Type B pancreatic cell (in vitro differentiated cells): Measurements from ENCODE around the gene ASGR1. TPM values are rescaled to one million over a fixed set of nuclear protein-coding genes. Genes with fewer than 3 reads are reported as not detected.

Source experiments
- DNase-seq: peaks from one replicate; pipeline ENCODE4 v3.0.0; 2021; ENCODE audit warnings: mixed read lengths; ENCODE audit not compliant: unreplicated experiment; ENCODE audit errors: extremely low spot score
- H3K27ac Mint-ChIP-seq: 2 replicates; pipeline ENCODE4 v1.8.0; 2021; ENCODE audit warnings: mild to moderate bottlenecking, mixed read lengths
- H3K27me3 Mint-ChIP-seq: 2 replicates; pipeline ENCODE4 v1.8.0; 2021; ENCODE audit warnings: mixed read lengths
- H3K36me3 Mint-ChIP-seq: 2 replicates; pipeline ENCODE4 v1.8.0; 2021; ENCODE audit warnings: mixed read lengths
- H3K4me1 Mint-ChIP-seq: one replicate; pipeline ENCODE4 v1.8.0; 2021; ENCODE audit warnings: mixed read lengths; ENCODE audit not compliant: unreplicated experiment
- H3K4me3 Mint-ChIP-seq: 2 replicates; pipeline ENCODE4 v1.8.0; 2021; ENCODE audit warnings: mild to moderate bottlenecking, mixed read lengths
- H3K9me3 Mint-ChIP-seq: 2 replicates; pipeline ENCODE4 v1.8.0; 2021; ENCODE audit warnings: mixed read lengths
- total RNA-seq: library from RNA; stranded (reverse); gene quantifications from 2 replicates; pipeline ENCODE4 v1.2.1, GENCODE V29; 2021; ENCODE audit warnings: low replicate concordance
- TF ChIP-seq, protein P1 (sequence below): fragments of 200-600 bp; sonication (generic); conservative IDR thresholded peaks from 2 replicates; pipeline ENCODE4 v1.5.0; 2021; ENCODE audit warnings: antibody characterized with exemption, mild to moderate bottlenecking

The ASGR1 gene
- total RNA-seq, 1 donor from 2014 or later = 9.7 TPM

DNA sequence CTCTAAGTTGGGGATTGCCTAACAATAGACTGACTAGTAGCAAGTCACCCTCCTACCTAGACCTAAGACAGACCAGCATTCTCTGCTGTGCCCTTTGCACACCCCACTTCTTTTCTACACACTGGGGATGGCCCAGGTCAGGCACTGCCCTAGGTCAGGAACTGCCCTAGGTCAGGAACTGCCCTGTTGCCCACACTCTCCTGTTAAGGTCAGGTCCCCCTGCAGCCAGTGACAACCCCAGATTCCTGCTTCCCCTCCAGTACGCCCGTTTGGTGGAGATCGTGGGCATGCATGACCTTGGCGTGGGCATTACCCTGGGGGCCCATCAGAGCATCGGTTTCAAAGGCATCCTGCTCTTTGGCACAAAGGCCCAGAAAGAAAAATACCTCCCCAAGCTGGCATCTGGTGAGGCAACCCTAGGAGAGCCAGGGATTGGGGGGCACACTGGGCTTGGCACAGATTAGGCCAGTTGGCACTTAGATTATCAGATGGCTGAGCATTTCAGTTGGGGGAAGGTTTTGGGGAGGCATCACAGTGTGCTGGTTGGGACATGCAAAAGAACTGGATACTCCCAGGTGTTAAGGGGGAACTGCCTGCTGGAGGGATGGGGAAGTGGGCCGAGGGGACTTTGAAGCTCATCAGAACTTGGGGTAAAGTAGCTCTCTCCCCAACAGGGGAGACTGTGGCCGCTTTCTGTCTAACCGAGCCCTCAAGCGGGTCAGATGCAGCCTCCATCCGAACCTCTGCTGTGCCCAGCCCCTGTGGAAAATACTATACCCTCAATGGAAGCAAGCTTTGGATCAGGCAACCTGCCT lies 42.3 kb upstream of the ASGR1 start:
- peak overlapping the region; percentile 97 for H3K4me3 Mint-ChIP-seq
- DNase-seq = no peak
- peaks cover 8% of the 10 kb centered on the region for H3K36me3 Mint-ChIP-seq
- H3K4me1 Mint-ChIP-seq = peaks cover 34% of the 10 kb centered on the region
- peak overlapping the region; percentile 97 for H3K27ac Mint-ChIP-seq
- TF ChIP-seq, protein P1, sequence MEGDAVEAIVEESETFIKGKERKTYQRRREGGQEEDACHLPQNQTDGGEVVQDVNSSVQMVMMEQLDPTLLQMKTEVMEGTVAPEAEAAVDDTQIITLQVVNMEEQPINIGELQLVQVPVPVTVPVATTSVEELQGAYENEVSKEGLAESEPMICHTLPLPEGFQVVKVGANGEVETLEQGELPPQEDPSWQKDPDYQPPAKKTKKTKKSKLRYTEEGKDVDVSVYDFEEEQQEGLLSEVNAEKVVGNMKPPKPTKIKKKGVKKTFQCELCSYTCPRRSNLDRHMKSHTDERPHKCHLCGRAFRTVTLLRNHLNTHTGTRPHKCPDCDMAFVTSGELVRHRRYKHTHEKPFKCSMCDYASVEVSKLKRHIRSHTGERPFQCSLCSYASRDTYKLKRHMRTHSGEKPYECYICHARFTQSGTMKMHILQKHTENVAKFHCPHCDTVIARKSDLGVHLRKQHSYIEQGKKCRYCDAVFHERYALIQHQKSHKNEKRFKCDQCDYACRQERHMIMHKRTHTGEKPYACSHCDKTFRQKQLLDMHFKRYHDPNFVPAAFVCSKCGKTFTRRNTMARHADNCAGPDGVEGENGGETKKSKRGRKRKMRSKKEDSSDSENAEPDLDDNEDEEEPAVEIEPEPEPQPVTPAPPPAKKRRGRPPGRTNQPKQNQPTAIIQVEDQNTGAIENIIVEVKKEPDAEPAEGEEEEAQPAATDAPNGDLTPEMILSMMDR = no peak
- no peaks in the 10 kb centered on the region for H3K27me3 Mint-ChIP-seq
- H3K9me3 Mint-ChIP-seq = no peaks in the 10 kb centered on the region

DNA sequence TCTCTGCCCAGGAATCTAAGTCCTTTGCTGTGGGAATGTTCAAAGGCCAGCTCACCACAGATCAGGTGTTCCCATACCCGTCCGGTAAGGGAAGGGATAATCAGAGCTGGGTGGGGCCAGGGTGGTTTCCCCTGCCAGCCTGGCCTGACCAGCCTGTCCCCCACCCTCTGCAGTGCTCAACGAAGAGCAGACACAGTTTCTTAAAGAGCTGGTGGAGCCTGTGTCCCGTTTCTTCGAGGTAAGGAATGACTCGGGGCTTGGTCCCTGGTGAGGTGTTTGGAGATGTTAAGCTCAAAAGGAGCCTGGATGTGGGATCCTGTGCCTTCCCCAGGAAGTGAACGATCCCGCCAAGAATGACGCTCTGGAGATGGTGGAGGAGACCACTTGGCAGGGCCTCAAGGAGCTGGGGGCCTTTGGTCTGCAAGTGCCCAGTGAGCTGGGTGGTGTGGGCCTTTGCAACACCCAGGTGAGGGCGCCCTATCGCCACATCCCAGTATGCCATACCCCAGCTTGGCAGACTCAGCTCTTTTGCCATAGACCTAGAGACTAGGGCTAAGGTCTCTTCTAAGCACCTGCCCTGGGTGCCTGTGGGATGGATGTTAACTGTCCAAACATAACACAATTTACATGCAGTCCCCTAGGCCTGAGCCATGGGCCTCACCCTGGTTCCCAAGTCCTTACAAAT lies 41.6 kb upstream of the ASGR1 start:
- Mint-ChIP-seq H3K36me3 (peaks cover 8% of the 10 kb centered on the region), H3K27me3 (peaks cover 6% of the 10 kb centered on the region), H3K4me3 (peak overlapping the region; percentile 97), H3K27ac (peak overlapping the region; percentile 97), H3K4me1 (peaks cover 42% of the 10 kb centered on the region), H3K9me3 (no peaks in the 10 kb centered on the region)
- TF ChIP-seq, protein P1 = peak; percentile 49
- DNase-seq = no peak

DNA sequence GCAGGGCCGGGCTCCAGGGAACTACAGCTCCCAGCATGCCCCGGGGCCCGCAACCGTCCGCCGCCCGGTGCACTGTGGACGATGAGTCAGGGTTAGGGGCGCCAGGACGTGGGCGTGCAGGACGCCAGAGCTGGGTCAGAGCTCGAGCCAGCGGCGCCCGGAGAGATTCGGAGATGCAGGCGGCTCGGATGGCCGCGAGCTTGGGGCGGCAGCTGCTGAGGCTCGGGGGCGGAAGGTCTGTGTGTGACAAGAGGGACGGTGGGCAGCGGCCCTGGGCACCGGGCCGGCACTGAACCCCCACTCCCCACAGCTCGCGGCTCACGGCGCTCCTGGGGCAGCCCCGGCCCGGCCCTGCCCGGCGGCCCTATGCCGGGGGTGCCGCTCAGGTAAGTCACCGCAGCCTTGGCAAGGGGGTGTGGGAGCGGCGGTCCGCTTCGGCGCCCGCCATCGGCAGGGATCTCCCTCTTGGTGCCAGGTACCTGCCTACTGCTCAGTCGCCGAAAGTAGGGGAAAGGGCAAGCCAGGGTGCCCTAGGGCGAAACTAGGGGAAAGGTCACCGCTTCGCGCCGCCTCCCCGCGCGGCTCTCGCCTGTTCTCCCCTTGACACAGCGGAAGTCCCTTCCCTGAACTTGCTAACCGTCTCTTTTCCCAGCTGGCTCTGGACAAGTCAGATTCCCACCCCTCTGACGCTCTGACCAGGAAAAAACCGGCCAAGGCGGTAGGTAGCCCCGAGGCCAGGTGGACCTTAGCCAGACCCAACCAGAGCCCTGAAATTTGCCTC lies 40.8 kb upstream of the ASGR1 start, which contains the start of the genes ACADVL and DLG4:
Gene ACADVL (plus strand): TSS at position 127 of the 781 bp plus-strand sequence. CDS start 47 bp downstream, at position 174.
Gene DLG4 (minus strand): TSS at position 25 of the 781 bp plus-strand sequence.
- TF ChIP-seq, protein P1 = no peak
- peak within 1 kb of the TSS; percentile 97 for H3K27ac Mint-ChIP-seq
- peak; percentile 87 for DNase-seq
- peaks cover 8% of the 10 kb centered on the region for H3K36me3 Mint-ChIP-seq
- peaks cover 42% of the 10 kb centered on the region for H3K4me1 Mint-ChIP-seq
- peak within 1 kb of the TSS; percentile 97 for H3K4me3 Mint-ChIP-seq
- no peaks in the 10 kb centered on the region for H3K9me3 Mint-ChIP-seq
- H3K27me3 Mint-ChIP-seq = peaks cover 6% of the 10 kb centered on the region

DNA sequence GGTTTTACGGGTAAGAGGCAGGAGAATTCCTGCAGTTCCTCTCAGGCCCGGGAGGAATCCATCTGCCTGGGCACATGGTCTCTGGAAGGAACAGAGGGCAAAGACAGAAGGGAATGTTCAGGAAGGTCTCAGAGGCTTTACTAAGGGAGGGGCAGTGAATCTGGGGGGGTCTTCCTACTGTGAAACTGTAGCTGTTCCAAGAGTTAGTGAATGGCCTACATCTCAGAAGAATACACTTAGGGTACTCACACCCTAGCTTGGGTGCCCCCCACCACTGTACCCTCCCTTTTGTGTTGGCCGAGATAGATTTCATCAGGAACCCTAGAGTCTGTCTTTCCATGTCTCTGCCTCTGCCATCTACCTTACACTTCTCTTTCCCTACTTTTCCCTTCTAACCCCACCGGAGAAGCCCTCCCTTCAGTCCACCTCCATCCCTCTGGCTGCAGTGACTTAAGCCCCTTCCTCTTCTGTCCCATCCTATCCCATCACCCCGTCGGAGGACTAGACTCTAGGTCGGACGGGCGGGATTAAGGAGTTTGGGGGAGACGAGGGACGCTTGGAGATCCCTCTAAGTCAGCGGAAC lies 40.1 kb upstream of the ASGR1 start:
- peaks cover 42% of the 10 kb centered on the region for H3K4me1 Mint-ChIP-seq

More for the DNA sequence above, 40.1 kb upstream of the ASGR1 start:
- Mint-ChIP-seq H3K27ac (peak overlapping the region; percentile 97), H3K27me3 (peaks cover 6% of the 10 kb centered on the region), H3K9me3 (no peaks in the 10 kb centered on the region), H3K36me3 (peaks cover 8% of the 10 kb centered on the region), H3K4me3 (peak overlapping the region; percentile 97)
- TF ChIP-seq, protein P1 = no peak
- DNase-seq = no peak
